Activated CD8-positive, alpha-beta memory T cell treated with anti-CD3 and anti-CD28 coated beads, Interleukin-2, amount 10 ng/mL, durations not matched to agents 7 days and 5 days (primary cell): ENCODE data around the gene ZNF763. TPM values are rescaled to one million over a fixed set of nuclear protein-coding genes. Genes with fewer than 3 reads are reported as not detected.
"Not testable (repeated sequence)": the region's sequence is repeated elsewhere in the genome, so short reads cannot be mapped to it uniquely, and the experiment has no call there.

ENCODE experiments used
- ATAC-seq: fragments of 150-1000 bp; cut with Tn5 transposase; one replicate; pipeline ENCODE4 v1.10.0; 2021; ENCODE audit warnings: moderate library complexity
- CTCF ChIA-PET: fragments of 350-600 bp; sonication (Branson Sonifier 250); formaldehyde crosslinking; loops from one replicate; lab custom pipeline; 2021; ENCODE audit warnings: antibody characterized with exemption; lab: Charles Lee
- DNase-seq: peaks from one replicate; pipeline ENCODE4 v3.0.0-alpha.2; 2020
- H3K27ac Mint-ChIP-seq: one replicate; pipeline ENCODE4 v1.8.0; 2021; ENCODE audit warnings: mild to moderate bottlenecking, mixed read lengths
- H3K27me3 Mint-ChIP-seq: one replicate; pipeline ENCODE4 v1.8.0; 2021; ENCODE audit warnings: mixed read lengths
- H3K36me3 Mint-ChIP-seq: one replicate; pipeline ENCODE4 v1.8.0; 2021; ENCODE audit warnings: mild to moderate bottlenecking, mixed read lengths
- H3K4me1 Mint-ChIP-seq: one replicate; pipeline ENCODE4 v1.8.0; 2021; ENCODE audit warnings: mixed read lengths
- H3K4me3 Mint-ChIP-seq: one replicate; pipeline ENCODE4 v1.8.0; 2021; ENCODE audit warnings: mild to moderate bottlenecking, moderate library complexity, mixed read lengths
- H3K9me3 Mint-ChIP-seq: one replicate; pipeline ENCODE4 v1.8.0; 2022; ENCODE audit warnings: low read depth, mixed read lengths
- total RNA-seq, 2 experiments: library from RNA; stranded (reverse); gene quantifications; one replicate each; pipeline ENCODE4 v1.2.3, GENCODE V29; 2021

The ZNF763 gene
- total RNA-seq, 2 experiments from 2014 or later: 0.85 to 0.98 TPM

DNA sequence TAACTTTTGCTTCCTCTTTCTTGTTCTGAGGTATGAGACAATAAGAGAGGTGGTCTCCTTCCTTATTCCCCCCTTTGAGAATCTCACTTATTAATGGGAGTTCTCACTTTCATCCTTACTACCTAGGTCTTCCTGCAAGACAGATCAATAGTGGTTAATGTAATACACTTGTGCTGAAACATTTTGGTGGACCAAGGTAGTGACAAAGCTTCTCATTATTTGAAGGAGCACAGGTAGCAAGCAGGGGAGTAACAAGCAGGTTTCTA lies 22.1 kb upstream of the ZNF763 start:
- Mint-ChIP-seq H3K4me3 (no peak overlapping the region), H3K36me3 (peaks cover 92% of the 10 kb centered on the region), H3K9me3 (peaks cover 52% of the 10 kb centered on the region), H3K27ac (no peak overlapping the region), H3K27me3 (no peaks in the 10 kb centered on the region), H3K4me1 (no peaks in the 10 kb centered on the region)
- DNase-seq (no peak), ATAC-seq (no peak)
- CTCF ChIA-PET: interaction anchor here (1.3 to 1.4 kb wide), 2 partner anchors 19 to 20 kb away, joined by 3 to 6 read pairs; partner anchors contain the start of gene ZNF700

DNA sequence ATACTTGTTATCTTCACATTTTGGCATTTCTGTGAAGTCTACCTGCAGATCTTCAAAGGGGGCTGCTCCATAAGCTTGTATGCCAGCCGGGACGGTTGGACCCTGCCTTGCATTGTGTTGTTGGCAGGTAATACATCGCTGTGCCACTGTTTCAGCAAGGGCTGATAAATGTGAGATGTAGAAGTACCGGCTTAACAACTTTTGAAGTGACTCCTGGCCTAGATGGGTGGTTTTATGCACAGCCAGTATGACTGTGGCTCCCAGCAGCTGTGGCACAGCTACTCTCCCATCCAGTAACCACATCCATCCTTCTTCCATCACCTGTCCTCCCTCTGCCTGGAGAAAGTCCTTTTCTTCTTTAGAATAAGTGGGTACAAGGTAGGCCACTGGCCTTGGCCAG lies 20.2 kb upstream of the ZNF763 start:
- Mint-ChIP-seq H3K4me3 (no peak overlapping the region), H3K4me1 (no peaks in the 10 kb centered on the region), H3K36me3 (peaks cover 97% of the 10 kb centered on the region), H3K9me3 (peaks cover 60% of the 10 kb centered on the region), H3K27me3 (no peaks in the 10 kb centered on the region), H3K27ac (no peak overlapping the region)
- CTCF ChIA-PET: interaction anchor here (1.1 kb wide), 1 partner anchor 19 kb away, joined by 3 read pairs; no protein-coding TSS in a partner anchor
- ATAC-seq (no peak), DNase-seq (no peak)

DNA sequence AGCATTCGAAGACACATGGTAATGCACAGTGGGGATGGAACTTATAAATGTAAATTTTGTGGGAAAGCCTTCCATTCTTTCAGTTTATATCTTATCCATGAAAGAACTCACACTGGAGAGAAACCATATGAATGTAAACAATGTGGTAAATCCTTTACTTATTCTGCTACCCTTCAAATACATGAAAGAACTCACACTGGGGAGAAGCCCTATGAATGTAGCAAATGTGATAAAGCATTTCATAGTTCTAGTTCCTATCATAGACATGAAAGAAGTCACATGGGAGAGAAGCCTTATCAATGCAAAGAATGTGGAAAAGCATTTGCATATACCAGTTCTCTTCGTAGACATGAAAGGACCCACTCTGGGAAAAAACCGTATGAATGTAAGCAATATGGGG lies 16.2 kb upstream of the ZNF763 start:
- Mint-ChIP-seq H3K9me3 (peaks cover 56% of the 10 kb centered on the region), H3K4me3 (no peak overlapping the region), H3K4me1 (no peaks in the 10 kb centered on the region), H3K27me3 (no peaks in the 10 kb centered on the region), H3K27ac (no peak overlapping the region), H3K36me3 (peaks cover 93% of the 10 kb centered on the region)
- DNase-seq (no peak), ATAC-seq (no peak)
- CTCF ChIA-PET: no interaction called here

DNA sequence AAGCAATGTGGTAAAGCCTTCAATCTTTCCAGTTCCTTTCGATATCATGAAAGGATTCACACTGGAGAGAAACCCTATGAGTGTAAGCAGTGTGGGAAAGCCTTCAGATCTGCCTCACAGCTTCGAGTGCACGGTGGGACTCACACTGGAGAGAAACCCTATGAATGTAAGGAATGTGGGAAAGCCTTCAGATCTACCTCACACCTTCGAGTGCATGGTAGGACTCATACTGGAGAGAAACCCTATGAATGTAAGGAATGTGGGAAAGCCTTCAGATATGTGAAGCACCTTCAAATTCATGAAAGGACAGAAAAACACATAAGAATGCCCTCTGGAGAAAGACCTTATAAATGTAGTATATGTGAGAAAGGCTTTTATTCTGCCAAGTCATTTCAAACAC lies 15.6 kb upstream of the ZNF763 start:
- no peak for DNase-seq
- H3K27me3 Mint-ChIP-seq: no peaks in the 10 kb centered on the region
- H3K36me3 Mint-ChIP-seq: peaks cover 89% of the 10 kb centered on the region
- CTCF ChIA-PET: no interaction called here
- no peaks in the 10 kb centered on the region for H3K4me1 Mint-ChIP-seq
- H3K27ac Mint-ChIP-seq: no peak overlapping the region
- peaks cover 51% of the 10 kb centered on the region for H3K9me3 Mint-ChIP-seq
- no peak for ATAC-seq
- H3K4me3 Mint-ChIP-seq: no peak overlapping the region

DNA sequence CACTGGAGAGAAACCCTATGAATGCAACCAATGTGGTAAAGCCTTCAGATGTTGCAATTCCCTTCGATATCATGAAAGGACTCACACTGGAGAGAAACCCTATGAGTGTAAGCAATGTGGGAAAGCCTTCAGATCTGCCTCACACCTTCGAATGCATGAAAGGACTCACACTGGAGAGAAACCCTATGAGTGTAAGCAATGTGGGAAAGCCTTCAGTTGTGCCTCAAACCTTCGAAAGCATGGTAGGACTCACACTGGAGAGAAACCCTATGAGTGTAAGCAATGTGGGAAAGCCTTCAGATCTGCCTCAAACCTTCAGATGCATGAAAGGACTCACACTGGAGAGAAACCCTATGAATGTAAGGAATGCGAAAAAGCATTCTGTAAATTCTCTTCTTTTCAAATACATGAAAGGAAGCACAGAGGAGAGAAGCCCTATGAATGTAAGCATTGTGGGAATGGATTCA lies 15.2 kb upstream of the ZNF763 start:
- DNase-seq, CTCF ChIA-PET, H3K4me1 Mint-ChIP-seq, H3K27me3 Mint-ChIP-seq, ATAC-seq, H3K27ac Mint-ChIP-seq, H3K4me3 Mint-ChIP-seq: not testable (repeated sequence)
- Mint-ChIP-seq H3K9me3 (peaks cover 47% of the 10 kb centered on the region), H3K36me3 (peaks cover 85% of the 10 kb centered on the region)

DNA sequence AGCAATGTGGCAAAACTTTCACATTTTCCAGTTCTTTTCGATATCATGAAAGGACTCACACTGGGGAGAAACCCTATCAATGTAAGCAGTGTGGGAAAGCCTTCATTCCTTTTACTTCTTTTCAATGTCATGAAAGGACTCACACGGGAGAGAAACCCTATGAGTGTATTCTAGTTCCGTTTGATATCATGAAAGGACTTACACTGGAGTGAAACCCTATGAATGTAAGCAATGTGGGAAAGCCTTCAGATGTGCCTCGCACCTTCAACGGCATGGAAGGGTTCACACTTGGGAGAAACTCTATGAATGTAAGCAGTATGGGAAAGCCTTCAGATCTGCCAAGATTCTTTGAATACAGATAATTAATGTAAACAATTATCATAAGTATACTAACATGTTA lies 14.5 kb upstream of the ZNF763 start:
- no peaks in the 10 kb centered on the region for H3K4me1 Mint-ChIP-seq
- H3K9me3 Mint-ChIP-seq: peaks cover 47% of the 10 kb centered on the region
- no peak overlapping the region for H3K27ac Mint-ChIP-seq
- ATAC-seq (no peak), DNase-seq (no peak)
- peaks cover 81% of the 10 kb centered on the region for H3K36me3 Mint-ChIP-seq
- no peak overlapping the region for H3K4me3 Mint-ChIP-seq
- H3K27me3 Mint-ChIP-seq: no peaks in the 10 kb centered on the region
- CTCF ChIA-PET: interaction anchor here (1.0 kb wide), 2 partner anchors 27 to 38 kb away, joined by 3 to 5 read pairs; no protein-coding TSS in a partner anchor

DNA sequence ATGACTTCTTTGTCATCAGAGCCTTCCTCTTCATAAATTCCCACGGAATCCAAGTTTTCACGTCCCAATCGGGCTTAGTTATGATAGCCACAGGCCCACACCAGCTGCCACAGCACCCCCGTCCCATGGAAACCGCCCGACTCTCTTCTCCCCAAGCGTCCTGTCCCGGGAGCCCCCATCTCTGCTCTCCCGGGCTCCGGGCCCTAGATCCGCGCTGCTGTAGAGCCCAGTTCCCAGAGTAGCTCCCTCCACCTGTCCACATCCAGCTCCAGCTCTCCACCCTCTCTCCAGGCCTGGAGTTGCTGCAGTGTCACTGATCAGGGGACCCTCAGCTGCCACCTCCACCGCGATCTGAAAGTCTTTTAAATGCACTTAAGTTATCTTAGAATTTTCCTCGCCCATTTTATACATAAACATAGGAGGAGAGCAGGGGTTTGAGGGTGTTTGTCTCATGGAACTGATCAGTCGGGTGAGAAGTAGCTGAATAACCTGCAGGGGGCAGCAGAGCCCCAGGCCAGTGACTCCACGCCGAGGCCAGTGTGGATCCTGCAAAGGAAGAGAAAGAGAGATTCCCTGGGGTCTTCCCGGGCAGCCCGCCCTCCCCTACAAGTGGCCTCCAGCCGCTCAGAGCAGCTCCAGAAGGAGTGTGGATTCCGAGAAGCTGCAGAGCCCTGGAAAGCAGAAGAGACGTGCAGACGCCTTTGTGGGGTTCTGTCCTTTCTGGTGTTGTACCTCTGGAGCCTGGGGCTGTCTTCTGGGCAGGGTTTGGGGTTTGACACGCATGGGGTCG lies 1.1 kb upstream of the ZNF763 start:
- peak overlapping the region; percentile 90 for H3K27ac Mint-ChIP-seq
- H3K36me3 Mint-ChIP-seq: peaks cover 11% of the 10 kb centered on the region
- H3K9me3 Mint-ChIP-seq: peaks cover 3% of the 10 kb centered on the region
- DNase-seq: peak; percentile 78
- CTCF ChIA-PET: interaction anchor here (0.8 to 5.0 kb wide), 20 partner anchors 9 to 533 kb away, joined by 3 to 53 read pairs (median 4); partner anchors contain the start of genes ZNF20, ZNF625, ZNF700 and ZNF878
- no peaks in the 10 kb centered on the region for H3K27me3 Mint-ChIP-seq
- peak; percentile 38 for ATAC-seq
- peak overlapping the region; percentile 86 for H3K4me3 Mint-ChIP-seq
- peaks cover 22% of the 10 kb centered on the region for H3K4me1 Mint-ChIP-seq

DNA sequence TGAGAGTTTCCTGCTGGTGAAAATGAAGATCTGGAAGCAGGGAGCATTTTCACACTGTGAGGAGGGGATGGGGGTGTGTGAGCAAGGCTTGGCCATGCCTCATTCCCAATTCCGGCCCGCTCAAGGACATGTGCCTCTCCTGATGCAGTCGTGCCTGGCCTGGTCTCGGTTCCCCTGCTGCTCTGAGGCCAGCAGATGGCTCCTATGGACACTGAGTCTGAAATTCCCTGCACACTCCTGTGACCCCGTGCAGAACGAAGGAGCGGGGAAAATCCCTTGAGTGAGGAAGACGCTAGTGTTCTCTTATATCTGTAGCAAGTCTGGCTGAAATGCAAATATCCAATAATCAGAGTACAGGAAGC lies 363 bp upstream of the ZNF763 start:
- Mint-ChIP-seq H3K4me1 (peaks cover 22% of the 10 kb centered on the region), H3K27ac (peak overlapping the region; percentile 90), H3K36me3 (peaks cover 11% of the 10 kb centered on the region), H3K9me3 (peaks cover 3% of the 10 kb centered on the region), H3K4me3 (peak overlapping the region; percentile 86), H3K27me3 (no peaks in the 10 kb centered on the region)
- ATAC-seq (peak; percentile 24), DNase-seq (peak; percentile 40)
- CTCF ChIA-PET: interaction anchor here (0.6 to 5.0 kb wide), 17 partner anchors 8 to 1186 kb away, joined by 3 to 53 read pairs (median 4); partner anchors contain the start of genes IER2, STX10, ZNF20 and ZNF625

DNA sequence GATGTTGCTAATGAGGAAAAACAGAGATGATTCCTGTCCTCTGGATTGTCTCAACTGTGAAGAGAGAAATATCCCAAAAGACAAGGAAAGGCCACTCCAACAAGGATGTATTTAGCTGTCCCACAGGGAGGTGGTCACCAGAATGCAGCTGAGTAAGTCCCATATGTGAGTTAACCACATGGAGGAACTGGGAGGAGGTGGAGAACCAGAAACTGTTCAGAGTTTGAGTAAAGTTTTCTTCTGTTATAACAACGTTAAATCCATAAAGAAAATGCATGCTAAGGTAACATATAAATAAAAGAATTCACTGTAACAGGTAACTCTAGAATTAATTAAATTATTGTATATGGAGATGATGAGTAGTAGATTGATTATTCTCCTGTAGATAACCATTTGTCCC lies 5.3 kb downstream of the ZNF763 start:
- Mint-ChIP-seq H3K4me1 (peaks cover 7% of the 10 kb centered on the region), H3K36me3 (peaks cover 13% of the 10 kb centered on the region), H3K9me3 (peaks cover 16% of the 10 kb centered on the region), H3K27ac (no peak overlapping the region), H3K27me3 (no peaks in the 10 kb centered on the region), H3K4me3 (no peak overlapping the region)
- DNase-seq (no peak), ATAC-seq (no peak)
- CTCF ChIA-PET: no interaction called here

DNA sequence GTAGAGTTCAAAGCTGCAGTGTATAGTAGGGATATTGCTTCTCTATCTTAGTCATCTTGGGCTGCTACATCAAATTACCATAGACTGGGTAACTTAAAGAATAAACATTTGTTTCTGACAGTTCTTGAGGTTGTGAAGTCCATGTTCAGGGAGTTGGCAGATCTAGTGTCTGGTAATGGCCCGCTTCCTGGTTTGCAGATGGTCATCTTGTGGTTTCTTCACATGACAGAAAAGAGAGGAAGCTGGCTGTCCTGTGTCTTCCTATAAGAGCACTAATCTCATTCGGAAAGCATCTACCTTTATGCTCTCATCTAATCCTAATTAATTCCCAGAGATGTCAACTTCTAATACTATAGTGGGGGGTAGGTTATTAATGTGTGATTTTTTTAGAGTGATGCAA lies 6.2 kb downstream of the ZNF763 start:
- H3K27ac Mint-ChIP-seq: no peak overlapping the region
- peaks cover 20% of the 10 kb centered on the region for H3K9me3 Mint-ChIP-seq
- no peak overlapping the region for H3K4me3 Mint-ChIP-seq
- ATAC-seq: no peak
- H3K4me1 Mint-ChIP-seq: no peaks in the 10 kb centered on the region
- DNase-seq: no peak
- peaks cover 17% of the 10 kb centered on the region for H3K36me3 Mint-ChIP-seq
- CTCF ChIA-PET: no interaction called here
- H3K27me3 Mint-ChIP-seq: no peaks in the 10 kb centered on the region

DNA sequence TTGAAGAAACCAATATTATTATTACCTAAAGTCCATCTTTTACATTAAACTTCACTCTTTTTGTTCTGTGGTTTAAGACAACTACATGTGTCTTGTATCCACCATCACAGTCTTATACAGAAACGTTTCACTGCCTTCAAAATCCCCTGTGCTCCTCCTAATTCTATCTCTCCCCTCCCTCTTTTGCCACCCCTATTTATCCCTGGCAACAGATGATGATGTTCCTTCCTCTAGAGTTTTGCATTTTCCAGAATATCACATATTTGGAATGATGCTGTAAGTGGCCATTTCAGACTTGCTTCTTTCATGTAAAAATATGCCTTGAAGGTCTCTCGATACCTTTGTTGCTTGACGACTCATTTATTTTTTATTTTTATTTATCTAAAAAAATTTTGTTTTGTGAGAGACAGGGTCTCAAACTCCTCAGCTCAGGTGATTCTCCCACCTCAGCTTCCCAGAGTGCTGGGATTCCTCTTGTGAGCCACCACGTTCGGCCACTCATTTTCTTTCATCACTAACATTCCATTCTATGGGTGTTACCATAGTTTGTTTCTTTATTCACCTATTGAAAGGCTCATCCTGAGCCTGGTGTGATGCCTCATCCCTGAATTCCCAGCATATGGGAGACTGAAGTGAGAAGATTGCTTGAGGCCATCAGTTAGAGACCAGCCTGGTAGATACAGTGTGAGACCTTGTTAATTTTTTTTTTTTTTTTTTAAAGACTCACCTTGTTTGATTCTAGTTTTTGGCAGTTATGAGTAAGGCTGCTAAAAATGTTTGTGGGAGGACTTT lies 8.4 kb downstream of the ZNF763 start:
- H3K4me1 Mint-ChIP-seq: no peaks in the 10 kb centered on the region
- H3K36me3 Mint-ChIP-seq: peaks cover 21% of the 10 kb centered on the region
- CTCF ChIA-PET: interaction anchor here (1.3 kb wide), 1 partner anchor 9 kb away, joined by 4 read pairs; the partner anchor contains the start of gene ZNF763
- H3K4me3 Mint-ChIP-seq: no peak overlapping the region
- H3K9me3 Mint-ChIP-seq: peaks cover 35% of the 10 kb centered on the region
- no peak for DNase-seq
- ATAC-seq: no peak
- H3K27ac Mint-ChIP-seq: no peak overlapping the region
- no peaks in the 10 kb centered on the region for H3K27me3 Mint-ChIP-seq

DNA sequence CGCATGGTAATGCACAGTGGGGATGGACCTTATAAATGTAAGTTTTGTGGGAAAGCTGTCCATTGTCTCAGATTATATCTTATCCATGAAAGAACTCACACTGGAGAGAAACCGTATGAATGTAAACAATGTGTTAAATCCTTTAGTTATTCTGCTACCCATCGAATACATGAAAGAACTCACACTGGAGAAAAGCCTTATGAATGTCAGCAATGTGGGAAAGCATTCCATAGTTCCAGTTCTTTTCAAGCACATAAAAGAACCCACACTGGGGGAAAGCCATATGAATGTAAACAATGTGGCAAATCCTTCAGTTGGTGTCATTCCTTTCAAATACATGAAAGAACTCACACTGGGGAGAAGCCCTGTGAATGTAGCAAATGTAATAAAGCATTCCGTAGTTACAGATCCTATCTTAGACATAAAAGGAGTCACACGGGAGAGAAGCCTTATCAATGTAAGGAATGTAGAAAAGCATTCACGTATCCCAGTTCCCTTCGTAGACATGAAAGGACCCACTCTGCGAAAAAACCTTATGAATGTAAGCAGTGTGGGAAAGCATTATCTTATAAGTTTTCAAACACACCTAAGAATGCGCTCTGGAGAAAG lies 13.8 kb downstream of the ZNF763 start:
- H3K36me3 Mint-ChIP-seq: peaks cover 39% of the 10 kb centered on the region
- no peak overlapping the region for H3K4me3 Mint-ChIP-seq
- no peaks in the 10 kb centered on the region for H3K4me1 Mint-ChIP-seq
- CTCF ChIA-PET: no interaction called here
- H3K9me3 Mint-ChIP-seq: peaks cover 54% of the 10 kb centered on the region
- no peaks in the 10 kb centered on the region for H3K27me3 Mint-ChIP-seq
- H3K27ac Mint-ChIP-seq: no peak overlapping the region
- DNase-seq (no peak), ATAC-seq (no peak)

DNA sequence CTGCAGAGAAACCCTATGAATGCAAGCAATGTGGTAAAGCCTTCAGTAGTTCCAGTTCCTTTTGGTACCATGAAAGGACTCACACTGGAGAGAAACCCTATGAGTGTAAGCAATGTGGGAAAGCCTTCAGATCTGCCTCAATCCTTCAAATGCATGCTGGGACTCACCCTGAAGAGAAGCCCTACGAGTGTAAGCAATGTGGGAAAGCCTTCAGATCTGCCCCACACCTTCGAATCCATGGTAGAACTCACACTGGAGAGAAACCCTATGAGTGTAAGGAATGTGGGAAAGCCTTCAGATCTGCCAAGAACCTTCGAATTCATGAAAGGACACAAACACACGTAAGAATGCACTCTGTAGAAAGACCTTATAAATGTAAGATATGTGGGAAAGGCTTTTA lies 14.7 kb downstream of the ZNF763 start:
- peaks cover 39% of the 10 kb centered on the region for H3K36me3 Mint-ChIP-seq
- no peaks in the 10 kb centered on the region for H3K4me1 Mint-ChIP-seq
- no peak for ATAC-seq
- H3K27me3 Mint-ChIP-seq: no peaks in the 10 kb centered on the region
- H3K27ac Mint-ChIP-seq: no peak overlapping the region
- DNase-seq: no peak
- no peak overlapping the region for H3K4me3 Mint-ChIP-seq
- CTCF ChIA-PET: no interaction called here
- peaks cover 49% of the 10 kb centered on the region for H3K9me3 Mint-ChIP-seq
